ENCODE data around the gene KCNC1. TPM values are rescaled to one million over a fixed set of nuclear protein-coding genes. Genes with fewer than 3 reads are reported as not detected.
A peak's percentile ranks its signal among the peaks of the same experiment; 100 is the strongest.

Gene KCNC1
- total and polyA plus RNA-seq, 9 of the 15 experiments (the other 6 are each of a cell fraction or from before 2014, with no cell fraction given): 0.05 to 0.08 TPM; not detected in 7

GRCh38 chr11:17768547-17768946 is 34.0 kb downstream of the KCNC1 start:
- DNase-seq (ENCODE audit: extremely low read depth in 1 of 4, low spot score in 3 of 4): no peak
- H3K9ac ChIP-seq (ENCODE audit: insufficient read depth in 1 of 2, low read depth in 2 of 2, low read length in 2 of 2): no peak overlapping the region
- no TSS peak for BruUV-seq (replicated peaks)
- 0% methylated on average over 6 of the region's 7 CpGs for WGBS (ENCODE audit: insufficient coverage, low coverage, missing lambda C conversion rate)
- peaks cover 4 to 16% of the 10 kb centered on the region in 2 experiments; a peak in 3 of 5 replicates for H3K4me1 ChIP-seq (replicated peaks in 1 of 2; ENCODE audit: control insufficient read depth in 2 of 2, insufficient read depth in 2 of 2, low read length in 2 of 2)
- intact Hi-C loops (cut with micrococcal nuclease): no loop called here
- H3K36me3 ChIP-seq (ENCODE audit: control insufficient read depth, insufficient read depth, low read length): no peaks in the 10 kb centered on the region
- no peak for TF ChIP-seq EP400 (IDR thresholded peaks at IDR 0.05)
- TF ChIP-seq, protein P1, sequence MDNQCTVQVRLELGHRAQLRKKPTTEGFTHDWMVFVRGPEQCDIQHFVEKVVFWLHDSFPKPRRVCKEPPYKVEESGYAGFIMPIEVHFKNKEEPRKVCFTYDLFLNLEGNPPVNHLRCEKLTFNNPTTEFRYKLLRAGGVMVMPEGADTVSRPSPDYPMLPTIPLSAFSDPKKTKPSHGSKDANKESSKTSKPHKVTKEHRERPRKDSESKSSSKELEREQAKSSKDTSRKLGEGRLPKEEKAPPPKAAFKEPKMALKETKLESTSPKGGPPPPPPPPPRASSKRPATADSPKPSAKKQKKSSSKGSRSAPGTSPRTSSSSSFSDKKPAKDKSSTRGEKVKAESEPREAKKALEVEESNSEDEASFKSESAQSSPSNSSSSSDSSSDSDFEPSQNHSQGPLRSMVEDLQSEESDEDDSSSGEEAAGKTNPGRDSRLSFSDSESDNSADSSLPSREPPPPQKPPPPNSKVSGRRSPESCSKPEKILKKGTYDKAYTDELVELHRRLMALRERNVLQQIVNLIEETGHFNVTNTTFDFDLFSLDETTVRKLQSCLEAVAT (IDR thresholded peaks at IDR 0.05): no peak
- no peaks in the 10 kb centered on the region for H3K9me1 ChIP-seq (ENCODE audit: control insufficient read depth, insufficient read depth, low read length)
- in situ Hi-C loops (cut with MboI): loop anchor here (5.0 kb wide), 1 partner anchor 209 kb away; no protein-coding TSS in a partner anchor
- no peak overlapping the region for H3K4me2 ChIP-seq (ENCODE audit: insufficient read depth, low read length)
- H3K4me3 ChIP-seq: no peak overlapping the region
- FAIRE-seq: no peak
- no peak overlapping the region for H3K27ac ChIP-seq (ENCODE audit: extremely low read depth, low read depth, low read length)
- ATAC-seq: no peak
- POLR2A ChIA-PET: interaction anchor here (0.5 to 1.0 kb wide), 3 partner anchors 18 to 45 kb away, joined by 3 to 4 read pairs (median 4); no protein-coding TSS in a partner anchor
- H3K79me2 ChIP-seq (ENCODE audit: control insufficient read depth, insufficient read depth, low read length): no peaks in the 10 kb centered on the region
- H2AFZ ChIP-seq (ENCODE audit: low read depth, low read length): no peak overlapping the region
- CTCF ChIA-PET (ENCODE audit: low intra/inter-chr PET ratio): interaction anchor here (0.6 kb wide), 1 partner anchor 97 kb away, joined by 3 read pairs; no protein-coding TSS in a partner anchor
- H3K27me3 ChIP-seq (ENCODE audit: control insufficient read depth in 2 of 2, insufficient read depth in 2 of 2, low read length in 2 of 2): peaks cover 15 to 43% of the 10 kb centered on the region in 2 experiments; a peak in 4 of 5 replicates
- H3K9me3 ChIP-seq (replicated peaks; ENCODE audit: control insufficient read depth, insufficient read depth, low read depth, low read length): no peaks in the 10 kb centered on the region
- H4K20me1 ChIP-seq (replicated peaks; ENCODE audit: control insufficient read depth, insufficient read depth, low read length): peaks cover 8% of the 10 kb centered on the region; the same call in 1 of the 2 replicates

DNA sequence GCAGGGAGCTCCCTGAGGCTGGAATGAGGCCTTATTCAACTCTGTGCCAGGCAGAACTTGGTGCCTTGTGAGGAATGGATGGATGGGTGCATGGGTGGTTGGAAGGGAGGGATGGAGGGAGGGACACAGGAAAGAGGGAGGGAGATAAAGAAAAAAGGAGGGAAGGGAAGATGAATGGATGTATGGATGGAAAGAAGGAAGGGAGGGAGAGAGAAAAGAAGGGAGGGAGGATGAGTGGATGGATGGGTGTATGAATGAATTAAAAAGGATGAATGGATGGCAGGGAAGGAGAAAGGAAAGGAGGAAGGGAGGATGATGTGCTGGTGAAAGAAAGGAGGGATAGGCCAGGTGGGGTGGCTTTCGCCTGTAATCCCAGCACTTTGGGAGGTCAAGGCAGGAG is 34.6 kb downstream of the KCNC1 start:
- H3K4me2 ChIP-seq (ENCODE audit: insufficient read depth, low read length): no peak overlapping the region
- no peak overlapping the region for H2AFZ ChIP-seq (ENCODE audit: low read depth, low read length)
- BruUV-seq (replicated peaks): no TSS peak
- FAIRE-seq (no peak), DNase-seq (ENCODE audit: extremely low read depth in 1 of 4, low spot score in 3 of 4) (no peak), ATAC-seq (no peak)
- no peak overlapping the region for H3K27ac ChIP-seq (ENCODE audit: extremely low read depth, low read depth, low read length)
- H3K4me1 ChIP-seq (replicated peaks in 1 of 2; ENCODE audit: control insufficient read depth in 2 of 2, insufficient read depth in 2 of 2, low read length in 2 of 2): peaks cover 4 to 16% of the 10 kb centered on the region in 2 experiments; a peak in 3 of 5 replicates
- peaks cover 19 to 50% of the 10 kb centered on the region in 2 experiments; a peak in 4 of 5 replicates for H3K27me3 ChIP-seq (ENCODE audit: control insufficient read depth in 2 of 2, insufficient read depth in 2 of 2, low read length in 2 of 2)
- CTCF ChIA-PET (ENCODE audit: low intra/inter-chr PET ratio): interaction anchor here (0.6 kb wide), 1 partner anchor 36 kb away, joined by 3 read pairs; no protein-coding TSS in a partner anchor
- WGBS (ENCODE audit: insufficient coverage, low coverage, missing lambda C conversion rate): 22% methylated on average over 1 of the region's 1 CpG
- in situ Hi-C loops (cut with MboI): loop anchor here (5.0 kb wide), 1 partner anchor 208 kb away; no protein-coding TSS in a partner anchor
- H3K9me1 ChIP-seq (ENCODE audit: control insufficient read depth, insufficient read depth, low read length): no peaks in the 10 kb centered on the region
- no peaks in the 10 kb centered on the region for H3K36me3 ChIP-seq (ENCODE audit: control insufficient read depth, insufficient read depth, low read length)
- TF ChIP-seq FOXK1 (CRISPR knock-in tag; IDR thresholded peaks at IDR 0.05; ENCODE audit: borderline replicate concordance) (no peak), ZFP30 (CRISPR knock-in tag; IDR thresholded peaks at IDR 0.05; ENCODE audit: borderline replicate concordance) (no peak)
- TF ChIP-seq, protein P2, sequence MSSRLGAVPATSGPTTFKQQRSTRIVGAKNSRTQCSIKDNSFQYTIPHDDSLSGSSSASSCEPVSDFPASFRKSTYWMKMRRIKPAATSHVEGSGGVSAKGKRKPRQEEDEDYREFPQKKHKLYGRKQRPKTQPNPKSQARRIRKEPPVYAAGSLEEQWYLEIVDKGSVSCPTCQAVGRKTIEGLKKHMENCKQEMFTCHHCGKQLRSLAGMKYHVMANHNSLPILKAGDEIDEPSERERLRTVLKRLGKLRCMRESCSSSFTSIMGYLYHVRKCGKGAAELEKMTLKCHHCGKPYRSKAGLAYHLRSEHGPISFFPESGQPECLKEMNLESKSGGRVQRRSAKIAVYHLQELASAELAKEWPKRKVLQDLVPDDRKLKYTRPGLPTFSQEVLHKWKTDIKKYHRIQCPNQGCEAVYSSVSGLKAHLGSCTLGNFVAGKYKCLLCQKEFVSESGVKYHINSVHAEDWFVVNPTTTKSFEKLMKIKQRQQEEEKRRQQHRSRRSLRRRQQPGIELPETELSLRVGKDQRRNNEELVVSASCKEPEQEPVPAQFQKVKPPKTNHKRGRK (tag; IDR thresholded peaks at IDR 0.05): 0 out of 2 replicates have a peak, but pooled peaks have one; percentile 20
- TF ChIP-seq, protein P3, sequence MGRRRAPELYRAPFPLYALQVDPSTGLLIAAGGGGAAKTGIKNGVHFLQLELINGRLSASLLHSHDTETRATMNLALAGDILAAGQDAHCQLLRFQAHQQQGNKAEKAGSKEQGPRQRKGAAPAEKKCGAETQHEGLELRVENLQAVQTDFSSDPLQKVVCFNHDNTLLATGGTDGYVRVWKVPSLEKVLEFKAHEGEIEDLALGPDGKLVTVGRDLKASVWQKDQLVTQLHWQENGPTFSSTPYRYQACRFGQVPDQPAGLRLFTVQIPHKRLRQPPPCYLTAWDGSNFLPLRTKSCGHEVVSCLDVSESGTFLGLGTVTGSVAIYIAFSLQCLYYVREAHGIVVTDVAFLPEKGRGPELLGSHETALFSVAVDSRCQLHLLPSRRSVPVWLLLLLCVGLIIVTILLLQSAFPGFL (CRISPR knock-in tag; IDR thresholded peaks at IDR 0.05): no peak
- peaks cover 11% of the 10 kb centered on the region; the same call in 1 of the 2 replicates for H4K20me1 ChIP-seq (replicated peaks; ENCODE audit: control insufficient read depth, insufficient read depth, low read length)
- no peaks in the 10 kb centered on the region for H3K9me3 ChIP-seq (replicated peaks; ENCODE audit: control insufficient read depth, insufficient read depth, low read depth, low read length)
- intact Hi-C loops (cut with micrococcal nuclease): no loop called here
- H3K4me3 ChIP-seq: no peak overlapping the region
- POLR2A ChIA-PET: interaction anchor here (0.5 to 1.0 kb wide), 2 partner anchors 17 to 31 kb away, joined by 3 to 4 read pairs; no protein-coding TSS in a partner anchor
- H3K79me2 ChIP-seq (ENCODE audit: control insufficient read depth, insufficient read depth, low read length): no peaks in the 10 kb centered on the region
- H3K9ac ChIP-seq (ENCODE audit: insufficient read depth in 1 of 2, low read depth in 2 of 2, low read length in 2 of 2): no peak overlapping the region

Data from K562 (cell line).